GM18951 (cell line): Measurements from ENCODE around the gene GFRAL.
"Not testable (repeated sequence)": the region's sequence is repeated elsewhere in the genome, so short reads cannot be mapped to it uniquely, and the experiment has no call there.

Source experiments
- POLR2A ChIP-seq: IDR thresholded peaks from 4 replicates; pipeline ENCODE4 v1.6.1; 2011; ENCODE audit warnings: mild to moderate bottlenecking; ENCODE audit not compliant: insufficient read length, insufficient read depth; ENCODE audit errors: extremely low read depth
- in situ Hi-C: fragments of 300-500 bp; cut with MboI; formaldehyde crosslinking; loops from one replicate; pipeline ENCODE4 v1.12.0; 2022; ENCODE audit warnings: low sequenced_read_pairs, mixed read lengths, inconsistent platforms; ENCODE audit not compliant: unreplicated experiment

GFRAL gene

GRCh38 chr6:55327169-55327568 lies at the start of gene GFRAL:
GFRAL (plus strand) TSS chr6:55327469; CDS start chr6:55327555, 86 bp downstream.
- no peak for TF ChIP-seq POLR2A
- in situ Hi-C loops: no loop called here

GRCh38 chr6:55277646-55278045 lies 49.6 kb upstream of the GFRAL start:
- no peak for TF ChIP-seq POLR2A
- in situ Hi-C loops: no loop called here

GRCh38 chr6:55281215-55281614 lies 46.1 kb upstream of the GFRAL start:
- TF ChIP-seq POLR2A: no peak
- in situ Hi-C loops: no loop called here

GRCh38 chr6:55282115-55282514 lies 45.2 kb upstream of the GFRAL start:
- in situ Hi-C loops: no loop called here
- TF ChIP-seq POLR2A: no peak

GRCh38 chr6:55286824-55287223 lies 40.4 kb upstream of the GFRAL start:
- in situ Hi-C loops: no loop called here
- TF ChIP-seq POLR2A: no peak

- TF ChIP-seq POLR2A: no peak
- in situ Hi-C loops: no loop called here
These were observed 36.5 kb upstream of the GFRAL start for GRCh38 chr6:55290736-55291135.

GRCh38 chr6:55293116-55293515 lies 34.2 kb upstream of the GFRAL start:
- in situ Hi-C loops: no loop called here
- no peak for TF ChIP-seq POLR2A

- in situ Hi-C loops: not testable (repeated sequence)
These were observed 30.1 kb upstream of the GFRAL start for GRCh38 chr6:55297214-55297613.

- no peak for TF ChIP-seq POLR2A
- in situ Hi-C loops: no loop called here
These were observed 27.8 kb upstream of the GFRAL start for GRCh38 chr6:55299286-55299985.

- in situ Hi-C loops: no loop called here
These were observed 22.5 kb upstream of the GFRAL start for GRCh38 chr6:55304747-55305146.

GRCh38 chr6:55319961-55320695 lies 7.1 kb upstream of the GFRAL start:
- in situ Hi-C loops: no loop called here
- no peak for TF ChIP-seq POLR2A

More at GRCh38 chr6:55304747-55305146, 22.5 kb upstream of the GFRAL start:
- TF ChIP-seq POLR2A: no peak

- no peak for TF ChIP-seq POLR2A
- in situ Hi-C loops: no loop called here
These were observed 6.6 kb upstream of the GFRAL start for GRCh38 chr6:55320696-55321086.

- in situ Hi-C loops: no loop called here
- no peak for TF ChIP-seq POLR2A
These were observed 49.9 kb downstream of the GFRAL start for GRCh38 chr6:55377150-55377549.

GRCh38 chr6:55379471-55379870 lies 52.2 kb downstream of the GFRAL start:
- in situ Hi-C loops: no loop called here

More at GRCh38 chr6:55379471-55379870, 52.2 kb downstream of the GFRAL start:
- TF ChIP-seq POLR2A: no peak
